Natural killer cell (primary cell): ENCODE results near the gene TMEM243. TPM values are rescaled to one million over a fixed set of nuclear protein-coding genes. Genes with fewer than 3 reads are reported as not detected.

ENCODE experiments used
- ATAC-seq, 3 donors: fragments of 150-1000 bp in 2 of 3; fragments of 200-7000 bp in 1 of 3; cut with Tn5 transposase; 1 replicate in 1 of 3; 2 replicates in 2 of 3; pipeline ENCODE4 v1.10.0; 2021; ENCODE audit warnings: mild to moderate bottlenecking in 2 of 3, moderate library complexity in 2 of 3
- DNase-seq, 2 donors: peaks; one replicate each; pipeline versions ENCODE4 v3.0.0 to v3.0.0-alpha.2; 2013 to 2021; ENCODE audit warnings: mixed read lengths in 1 of 2
- H3K27ac ChIP-seq: one replicate; pipeline ENCODE4 v1.5.1; 2013; ENCODE audit warnings: mild to moderate bottlenecking, low read length
- H3K27me3 ChIP-seq: one replicate; pipeline ENCODE4 v1.6.1; 2013; ENCODE audit warnings: low read length; ENCODE audit not compliant: control insufficient read depth, insufficient read depth
- H3K36me3 ChIP-seq: one replicate; pipeline ENCODE4 v1.6.1; 2013; ENCODE audit warnings: low read length; ENCODE audit not compliant: control insufficient read depth, insufficient read depth
- H3K4me1 ChIP-seq: one replicate; pipeline ENCODE4 v1.6.1; 2013; ENCODE audit warnings: low read length; ENCODE audit not compliant: control insufficient read depth, insufficient read depth
- H3K4me3 ChIP-seq: one replicate; pipeline ENCODE4 v1.5.1; 2013; ENCODE audit warnings: low read length
- H3K9me3 ChIP-seq: one replicate; pipeline ENCODE4 v1.6.1; 2013; ENCODE audit warnings: low read length; ENCODE audit not compliant: control insufficient read depth, insufficient read depth
- H3K27ac Mint-ChIP-seq, 2 donors: one replicate each; pipeline ENCODE4 v1.8.0; 2022; ENCODE audit warnings: mild to moderate bottlenecking in 2 of 2, mixed read lengths in 2 of 2, moderate library complexity in 1 of 2
- H3K27me3 Mint-ChIP-seq, 2 donors: one replicate each; pipeline ENCODE4 v1.8.0; 2022; ENCODE audit warnings: low read depth in 2 of 2, mixed read lengths in 2 of 2
- H3K36me3 Mint-ChIP-seq: one replicate; pipeline ENCODE4 v1.8.0; 2022; ENCODE audit warnings: mixed read lengths
- H3K4me1 Mint-ChIP-seq, 2 donors: one replicate each; pipeline ENCODE4 v1.8.0; 2022; ENCODE audit warnings: mixed read lengths in 2 of 2
- H3K4me3 Mint-ChIP-seq: one replicate; pipeline ENCODE4 v1.8.0; 2022; ENCODE audit warnings: mild to moderate bottlenecking, moderate library complexity, mixed read lengths
- H3K9me3 Mint-ChIP-seq, 2 donors: one replicate each; pipeline ENCODE4 v1.8.0; 2022; ENCODE audit warnings: mixed read lengths in 2 of 2
- CTCF ChIP-seq: fragments of 200-600 bp; IDR thresholded peaks from one replicate; pipeline ENCODE4 v1.8.0; 2022; ENCODE audit warnings: antibody characterized with exemption
- WGBS: methylation state at CpG from one replicate; pipeline ENCODE4 v1.1.7; 2013; ENCODE audit warnings: missing lambda C conversion rate; ENCODE audit not compliant: insufficient coverage; 5-methylcytosine and 5-hydroxymethylcytosine counted together
- intact Hi-C: fragments of 100-400 bp; cut with micrococcal nuclease; formaldehyde crosslinking; loops from one replicate; pipeline ENCODE4 v1.14.2; 2022
- total RNA-seq, 4 donors: library from RNA; stranded (reverse); fragments of 120-200 nt in 1 of 4; gene quantifications; one replicate each; pipeline versions ENCODE4 v1.2.3 to v1.2.4, GENCODE V29; 2013 to 2022

Gene TMEM243
- total RNA-seq, 3 donors from 2014 or later (not counting 1 experiment from before 2014, with no cell fraction given): 52.5 to 61.8 (median 55.2) TPM

GRCh38 chr7:87199241-87199640 lies 20.3 kb downstream of the TMEM243 start:
- H3K4me3 Mint-ChIP-seq: no peak overlapping the region
- intact Hi-C loops: no loop called here

GRCh38 chr7:87193912-87194311 lies 25.6 kb downstream of the TMEM243 start:
- H3K9me3 ChIP-seq: no peaks in the 10 kb centered on the region
- no peak for DNase-seq
- no peak overlapping the region for H3K4me3 ChIP-seq
- H3K27me3 ChIP-seq: no peaks in the 10 kb centered on the region
- peaks cover 98% of the 10 kb centered on the region for H3K36me3 ChIP-seq
- TF ChIP-seq CTCF: no peak
- ATAC-seq: no peak
- H3K27ac Mint-ChIP-seq: peak overlapping the region; percentile 57
- peaks cover 5 to 20% of the 10 kb centered on the region in 2 donors for H3K4me1 Mint-ChIP-seq
- H3K27me3 Mint-ChIP-seq: no peaks in the 10 kb centered on the region
- no peak overlapping the region for H3K4me3 Mint-ChIP-seq
- H3K9me3 Mint-ChIP-seq: no peaks in the 10 kb centered on the region
- peaks cover 11% of the 10 kb centered on the region for H3K36me3 Mint-ChIP-seq
- no peak overlapping the region for H3K27ac ChIP-seq
- 90% methylated on average over 1 of the region's 1 CpG for WGBS
- H3K4me1 ChIP-seq: no peaks in the 10 kb centered on the region
- intact Hi-C loops: no loop called here

More at GRCh38 chr7:87199241-87199640, 20.3 kb downstream of the TMEM243 start:
- Mint-ChIP-seq H3K9me3 (no peaks in the 10 kb centered on the region), H3K27me3 (no peaks in the 10 kb centered on the region), H3K27ac (peak overlapping the region; percentile 67 to 71), H3K4me1 (peaks cover 44 to 48% of the 10 kb centered on the region in 2 donors), H3K36me3 (no peaks in the 10 kb centered on the region)
- no peak for DNase-seq
- Histone ChIP-seq H3K27me3 (no peaks in the 10 kb centered on the region), H3K27ac (no peak overlapping the region), H3K36me3 (peaks cover 55% of the 10 kb centered on the region), H3K4me3 (no peak overlapping the region), H3K9me3 (no peaks in the 10 kb centered on the region), H3K4me1 (no peaks in the 10 kb centered on the region)
- ATAC-seq: no peak
- 100% methylated on average over 1 of the region's 1 CpG for WGBS
- TF ChIP-seq CTCF: no peak

- H3K36me3 Mint-ChIP-seq: peaks cover 19% of the 10 kb centered on the region
- H3K4me1 ChIP-seq: no peaks in the 10 kb centered on the region
- DNase-seq (no peak), ATAC-seq (no peak)
- no peak overlapping the region for H3K27ac ChIP-seq
- no peaks in the 10 kb centered on the region for H3K9me3 Mint-ChIP-seq
- no peak for TF ChIP-seq CTCF
- no peak overlapping the region for H3K4me3 Mint-ChIP-seq
- WGBS: 93% methylated on average over 5 of the region's 6 CpGs
- peaks cover 0 to 21% of the 10 kb centered on the region in 2 donors for H3K4me1 Mint-ChIP-seq
- intact Hi-C loops: no loop called here
- H3K27me3 Mint-ChIP-seq: no peaks in the 10 kb centered on the region
- no peaks in the 10 kb centered on the region for H3K27me3 ChIP-seq
- H3K9me3 ChIP-seq: no peaks in the 10 kb centered on the region
- H3K4me3 ChIP-seq: no peak overlapping the region
- H3K36me3 ChIP-seq: peaks cover 98% of the 10 kb centered on the region
- peak overlapping the region; percentile 57 for H3K27ac Mint-ChIP-seq
Measured at GRCh38 chr7:87192784-87193487, 26.6 kb downstream of the TMEM243 start.

GRCh38 chr7:87190783-87191182 lies 28.7 kb downstream of the TMEM243 start:
- Mint-ChIP-seq H3K36me3 (peaks cover 25% of the 10 kb centered on the region), H3K27me3 (no peaks in the 10 kb centered on the region), H3K9me3 (no peaks in the 10 kb centered on the region), H3K27ac (peak overlapping the region in 1 of 2 donors; percentile 59), H3K4me3 (no peak overlapping the region), H3K4me1 (peaks cover 0 to 26% of the 10 kb centered on the region in 2 donors)
- TF ChIP-seq CTCF: no peak
- peaks cover 96% of the 10 kb centered on the region for H3K36me3 ChIP-seq
- no peak overlapping the region for H3K27ac ChIP-seq
- 79% methylated on average over 3 of the region's 3 CpGs for WGBS
- no peaks in the 10 kb centered on the region for H3K27me3 ChIP-seq
- H3K9me3 ChIP-seq: no peaks in the 10 kb centered on the region
- DNase-seq: no peak
- H3K4me1 ChIP-seq: no peaks in the 10 kb centered on the region
- no peak overlapping the region for H3K4me3 ChIP-seq
- intact Hi-C loops: no loop called here
- no peak for ATAC-seq
